ENCODE measurements around the gene ABCF3.

The ABCF3 gene

DNA sequence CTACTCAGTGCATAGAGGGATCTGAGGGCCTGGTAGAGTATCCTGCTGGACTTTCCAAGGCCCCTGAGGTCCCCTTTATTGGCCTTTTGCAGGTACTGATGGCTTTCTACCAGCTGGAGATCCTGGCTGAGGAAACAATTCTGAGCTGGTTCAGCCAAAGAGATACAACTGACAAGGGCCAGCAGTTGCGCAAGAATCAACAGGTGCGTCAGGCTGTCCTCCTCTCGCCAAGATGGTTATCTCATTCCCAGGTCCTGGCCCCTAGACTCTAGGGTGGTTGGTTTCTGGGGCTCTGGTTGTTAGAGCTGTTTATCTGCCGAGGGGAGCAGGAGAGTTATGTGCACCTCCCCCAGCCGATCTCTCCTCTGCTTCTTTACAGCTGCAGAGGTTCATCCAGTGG, 41.5 kb upstream of the ABCF3 start:
- H2BK12ac ChIP-seq (ENCODE audit: low read length) = no peak overlapping the region
- H3K9me3 ChIP-seq (replicated peaks in 1 of 2; ENCODE audit: control insufficient read depth in 2 of 2, insufficient read depth in 1 of 2, low read depth in 1 of 2, low read length in 2 of 2) = no peaks in the 10 kb centered on the region
- no peaks in the 10 kb centered on the region for H3K79me1 ChIP-seq (ENCODE audit: low read depth, low read length)
- no peak overlapping the region for H3K4ac ChIP-seq (ENCODE audit: low read length)
- H3K9ac ChIP-seq (ENCODE audit: low read depth, low read length, poor library complexity) = no peak overlapping the region
- H3K14ac ChIP-seq (ENCODE audit: low read length) = no peak overlapping the region
- H3K36me3 ChIP-seq (replicated peaks in 1 of 2; ENCODE audit: control insufficient read depth in 2 of 2, insufficient read depth in 2 of 2, low read length in 2 of 2) = peaks cover 44 to 69% of the 10 kb centered on the region in 2 donors
- H2BK120ac ChIP-seq (ENCODE audit: low read depth, low read length) = no peak overlapping the region
- no CpG with 5 or more reads among the region's 5 CpGs for WGBS, 2 donors (ENCODE audit: extremely low coverage in 2 of 2, insufficient read length in 2 of 2, insufficient replicate concordance in 1 of 2)
- H2AK5ac ChIP-seq (ENCODE audit: low read depth, low read length) = no peak overlapping the region
- H2AFZ ChIP-seq (ENCODE audit: low read length) = no peak overlapping the region
- H4K91ac ChIP-seq (ENCODE audit: low read depth, low read length, poor library complexity) = no peak overlapping the region
- H3K23ac ChIP-seq (ENCODE audit: low read depth, low read length, poor library complexity) = no peak overlapping the region
- no peak overlapping the region for H3K27ac ChIP-seq (replicated peaks; ENCODE audit: low read length)
- no peak overlapping the region for H2BK15ac ChIP-seq (ENCODE audit: low read length)
- H3K27me3 ChIP-seq (ENCODE audit: control insufficient read depth in 3 of 3, insufficient read depth in 3 of 3, low read depth in 1 of 3, low read length in 3 of 3) = no peaks in the 10 kb centered on the region
- no peak for DNase-seq (ENCODE audit: low spot score)
- no peaks in the 10 kb centered on the region for H3K4me1 ChIP-seq (ENCODE audit: control insufficient read depth in 2 of 2, insufficient read depth in 1 of 2, low read depth in 1 of 2, low read length in 2 of 2)
- H2BK5ac ChIP-seq (ENCODE audit: low read length) = no peak overlapping the region
- H3K18ac ChIP-seq (ENCODE audit: low read length) = no peak overlapping the region
- H3K4me3 ChIP-seq (ENCODE audit: low read length in 2 of 2) = no peak overlapping the region
- no peak overlapping the region for H4K8ac ChIP-seq (ENCODE audit: low read depth, low read length)
- H3K4me2 ChIP-seq (ENCODE audit: insufficient read depth, low read length, poor library complexity, severe bottlenecking) = no peak overlapping the region

DNA sequence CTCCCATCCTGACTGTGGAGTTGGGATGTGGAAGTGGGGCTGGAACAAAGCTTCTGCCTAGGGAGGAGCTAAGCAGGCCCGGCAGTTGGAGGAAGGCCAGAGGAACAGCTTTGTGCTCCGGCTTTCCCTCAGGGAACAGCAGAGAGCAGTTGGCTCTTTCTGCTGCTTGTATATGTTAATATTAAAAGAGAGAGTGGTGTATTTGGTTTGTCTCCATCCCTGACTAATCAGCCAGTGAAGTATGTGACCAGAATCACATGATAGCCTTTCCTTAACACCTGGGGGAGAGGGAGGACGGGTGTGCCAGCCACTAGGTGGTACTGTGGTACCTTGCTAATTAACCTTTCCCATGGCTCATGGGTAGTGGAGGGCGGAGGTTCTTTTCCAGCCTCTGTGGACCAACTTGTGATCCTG, 40.9 kb upstream of the ABCF3 start:
- H3K23ac ChIP-seq (ENCODE audit: low read depth, low read length, poor library complexity) = no peak overlapping the region
- no peak overlapping the region for H3K27ac ChIP-seq (replicated peaks; ENCODE audit: low read length)
- H4K91ac ChIP-seq (ENCODE audit: low read depth, low read length, poor library complexity) = no peak overlapping the region
- no peak overlapping the region for H3K14ac ChIP-seq (ENCODE audit: low read length)
- H3K18ac ChIP-seq (ENCODE audit: low read length) = no peak overlapping the region
- H2AK5ac ChIP-seq (ENCODE audit: low read depth, low read length) = no peak overlapping the region
- H2BK12ac ChIP-seq (ENCODE audit: low read length) = no peak overlapping the region
- no peaks in the 10 kb centered on the region for H3K79me1 ChIP-seq (ENCODE audit: low read depth, low read length)
- no peaks in the 10 kb centered on the region for H3K9me3 ChIP-seq (replicated peaks in 1 of 2; ENCODE audit: control insufficient read depth in 2 of 2, insufficient read depth in 1 of 2, low read depth in 1 of 2, low read length in 2 of 2)
- H3K4me3 ChIP-seq (ENCODE audit: low read length in 2 of 2) = no peak overlapping the region
- peaks cover 43 to 64% of the 10 kb centered on the region in 2 donors for H3K36me3 ChIP-seq (replicated peaks in 1 of 2; ENCODE audit: control insufficient read depth in 2 of 2, insufficient read depth in 2 of 2, low read length in 2 of 2)
- H2BK5ac ChIP-seq (ENCODE audit: low read length) = no peak overlapping the region
- no peak overlapping the region for H2AFZ ChIP-seq (ENCODE audit: low read length)
- no peak overlapping the region for H4K8ac ChIP-seq (ENCODE audit: low read depth, low read length)
- no CpG with 5 or more reads among the region's 4 CpGs for WGBS, 2 donors (ENCODE audit: extremely low coverage in 2 of 2, insufficient read length in 2 of 2, insufficient replicate concordance in 1 of 2)
- no peak overlapping the region for H3K4me2 ChIP-seq (ENCODE audit: insufficient read depth, low read length, poor library complexity, severe bottlenecking)
- no peak overlapping the region for H2BK15ac ChIP-seq (ENCODE audit: low read length)
- H3K4me1 ChIP-seq (ENCODE audit: control insufficient read depth in 2 of 2, insufficient read depth in 1 of 2, low read depth in 1 of 2, low read length in 2 of 2) = no peaks in the 10 kb centered on the region
- H3K9ac ChIP-seq (ENCODE audit: low read depth, low read length, poor library complexity) = no peak overlapping the region
- no peak for DNase-seq (ENCODE audit: low spot score)
- H3K4ac ChIP-seq (ENCODE audit: low read length) = no peak overlapping the region
- no peak overlapping the region for H2BK120ac ChIP-seq (ENCODE audit: low read depth, low read length)
- H3K27me3 ChIP-seq (ENCODE audit: control insufficient read depth in 3 of 3, insufficient read depth in 3 of 3, low read depth in 1 of 3, low read length in 3 of 3) = no peaks in the 10 kb centered on the region

GRCh38 chr3:184145751-184146270, 40.2 kb upstream of the ABCF3 start:
- Histone ChIP-seq H2AFZ (ENCODE audit: low read length) (no peak overlapping the region), H3K36me3 (replicated peaks in 1 of 2; ENCODE audit: control insufficient read depth in 2 of 2, insufficient read depth in 2 of 2, low read length in 2 of 2) (peaks cover 37 to 57% of the 10 kb centered on the region in 2 donors)

GRCh38 chr3:184148076-184148475, 37.9 kb upstream of the ABCF3 start:
- no peaks in the 10 kb centered on the region for H3K27me3 ChIP-seq (ENCODE audit: control insufficient read depth in 3 of 3, insufficient read depth in 3 of 3, low read depth in 1 of 3, low read length in 3 of 3)
- H3K27ac ChIP-seq (replicated peaks; ENCODE audit: low read length) = no peak overlapping the region
- no CpG with 5 or more reads among the region's 3 CpGs for WGBS, 2 donors (ENCODE audit: extremely low coverage in 2 of 2, insufficient read length in 2 of 2, insufficient replicate concordance in 1 of 2)
- H3K23ac ChIP-seq (ENCODE audit: low read depth, low read length, poor library complexity) = no peak overlapping the region
- H2BK5ac ChIP-seq (ENCODE audit: low read length) = no peak overlapping the region
- no peak overlapping the region for H2BK120ac ChIP-seq (ENCODE audit: low read depth, low read length)
- H4K8ac ChIP-seq (ENCODE audit: low read depth, low read length) = no peak overlapping the region
- H3K36me3 ChIP-seq (replicated peaks in 1 of 2; ENCODE audit: control insufficient read depth in 2 of 2, insufficient read depth in 2 of 2, low read length in 2 of 2) = peaks cover 17 to 35% of the 10 kb centered on the region in 2 donors
- no peaks in the 10 kb centered on the region for H3K4me1 ChIP-seq (ENCODE audit: control insufficient read depth in 2 of 2, insufficient read depth in 1 of 2, low read depth in 1 of 2, low read length in 2 of 2)
- H2BK12ac ChIP-seq (ENCODE audit: low read length) = no peak overlapping the region
- no peak for DNase-seq (ENCODE audit: low spot score)
- no peak overlapping the region for H3K18ac ChIP-seq (ENCODE audit: low read length)
- no peak overlapping the region for H3K4me3 ChIP-seq (ENCODE audit: low read length in 2 of 2)
- no peak overlapping the region for H2BK15ac ChIP-seq (ENCODE audit: low read length)
- no peak overlapping the region for H2AK5ac ChIP-seq (ENCODE audit: low read depth, low read length)
- H4K91ac ChIP-seq (ENCODE audit: low read depth, low read length, poor library complexity) = no peak overlapping the region
- no peak overlapping the region for H3K4ac ChIP-seq (ENCODE audit: low read length)
- H3K79me1 ChIP-seq (ENCODE audit: low read depth, low read length) = no peaks in the 10 kb centered on the region
- H2AFZ ChIP-seq (ENCODE audit: low read length) = no peak overlapping the region
- no peak overlapping the region for H3K14ac ChIP-seq (ENCODE audit: low read length)
- H3K9ac ChIP-seq (ENCODE audit: low read depth, low read length, poor library complexity) = no peak overlapping the region
- no peak overlapping the region for H3K4me2 ChIP-seq (ENCODE audit: insufficient read depth, low read length, poor library complexity, severe bottlenecking)
- H3K9me3 ChIP-seq (replicated peaks in 1 of 2; ENCODE audit: control insufficient read depth in 2 of 2, insufficient read depth in 1 of 2, low read depth in 1 of 2, low read length in 2 of 2) = no peaks in the 10 kb centered on the region

More at GRCh38 chr3:184145751-184146270, 40.2 kb upstream of the ABCF3 start:
- DNase-seq (ENCODE audit: low spot score) = no peak
- H2BK120ac ChIP-seq (ENCODE audit: low read depth, low read length) = no peak overlapping the region
- no peak overlapping the region for H3K9ac ChIP-seq (ENCODE audit: low read depth, low read length, poor library complexity)
- H3K27me3 ChIP-seq (ENCODE audit: control insufficient read depth in 3 of 3, insufficient read depth in 3 of 3, low read depth in 1 of 3, low read length in 3 of 3) = no peaks in the 10 kb centered on the region
- H2BK15ac ChIP-seq (ENCODE audit: low read length) = no peak overlapping the region
- H3K4me1 ChIP-seq (ENCODE audit: control insufficient read depth in 2 of 2, insufficient read depth in 1 of 2, low read depth in 1 of 2, low read length in 2 of 2) = no peaks in the 10 kb centered on the region
- no peaks in the 10 kb centered on the region for H3K9me3 ChIP-seq (replicated peaks in 1 of 2; ENCODE audit: control insufficient read depth in 2 of 2, insufficient read depth in 1 of 2, low read depth in 1 of 2, low read length in 2 of 2)
- H2BK12ac ChIP-seq (ENCODE audit: low read length) = no peak overlapping the region
- no peak overlapping the region for H3K23ac ChIP-seq (ENCODE audit: low read depth, low read length, poor library complexity)
- no peak overlapping the region for H3K4ac ChIP-seq (ENCODE audit: low read length)
- H2BK5ac ChIP-seq (ENCODE audit: low read length) = no peak overlapping the region
- H3K4me3 ChIP-seq (ENCODE audit: low read length in 2 of 2) = no peak overlapping the region
- H4K8ac ChIP-seq (ENCODE audit: low read depth, low read length) = no peak overlapping the region
- H4K91ac ChIP-seq (ENCODE audit: low read depth, low read length, poor library complexity) = no peak overlapping the region
- no peak overlapping the region for H3K4me2 ChIP-seq (ENCODE audit: insufficient read depth, low read length, poor library complexity, severe bottlenecking)
- H3K27ac ChIP-seq (replicated peaks; ENCODE audit: low read length) = no peak overlapping the region
- H2AK5ac ChIP-seq (ENCODE audit: low read depth, low read length) = no peak overlapping the region
- H3K79me1 ChIP-seq (ENCODE audit: low read depth, low read length) = no peaks in the 10 kb centered on the region
- no CpG with 5 or more reads among the region's 8 CpGs for WGBS, 2 donors (ENCODE audit: extremely low coverage in 2 of 2, insufficient read length in 2 of 2, insufficient replicate concordance in 1 of 2)
- H3K14ac ChIP-seq (ENCODE audit: low read length) = no peak overlapping the region
- H3K18ac ChIP-seq (ENCODE audit: low read length) = no peak overlapping the region

Data from neuronal stem cell (in vitro differentiated cells).